Measurements from ENCODE around the gene DNAH9. TPM values are rescaled to one million over a fixed set of nuclear protein-coding genes. Genes with fewer than 3 reads are reported as not detected.

DNAH9 gene
- polyA plus RNA-seq, 1 donor from 2014 or later: 2.0 TPM

DNA sequence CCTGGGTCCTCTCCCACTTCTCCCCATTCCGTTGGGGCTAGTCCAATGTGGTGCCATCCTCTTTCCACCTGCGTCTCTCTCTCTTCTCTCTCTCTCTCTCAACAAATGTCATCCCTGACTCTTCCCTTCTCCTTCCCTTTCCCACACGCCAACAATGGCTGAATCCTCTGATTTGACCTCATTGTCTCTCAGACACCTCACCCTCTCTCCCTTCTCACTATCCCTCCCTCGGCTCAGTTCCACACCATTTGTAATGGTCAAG lies 399.6 kb downstream of the DNAH9 start:
- Histone ChIP-seq H3K36me3 (ENCODE audit: insufficient read depth, low read length) (no peaks in the 10 kb centered on the region), H3K27ac (ENCODE audit: low read length) (peak overlapping the region; percentile 98), H3K4me2 (ENCODE audit: low read length) (peak overlapping the region; percentile 83), H3K9me3 (ENCODE audit: low read length) (no peaks in the 10 kb centered on the region), H3K27me3 (ENCODE audit: insufficient read depth, low read depth, low read length) (no peaks in the 10 kb centered on the region), H3F3A (ENCODE audit: insufficient read depth, low read length, poor library complexity, severe bottlenecking) (no peaks in the 10 kb centered on the region), H4K20me1 (ENCODE audit: insufficient read depth) (no peaks in the 10 kb centered on the region), H3K79me2 (replicated peaks; ENCODE audit: insufficient read depth, low read length) (peaks cover 8% of the 10 kb centered on the region), H3K4me3 (ENCODE audit: low read length) (peak overlapping the region; percentile 88), H3K9me2 (ENCODE audit: insufficient read depth, low read length) (no peaks in the 10 kb centered on the region), H3K9ac (ENCODE audit: low read length) (peak overlapping the region; percentile 87), H2AFZ (ENCODE audit: low read depth, low read length) (peak overlapping the region; percentile 98)
- TF ChIP-seq EZH2 (IDR thresholded peaks at IDR 0.05; ENCODE audit: borderline replicate concordance, insufficient read depth, low read length, poor library complexity, severe bottlenecking): no peak
- TF ChIP-seq, protein P1, sequence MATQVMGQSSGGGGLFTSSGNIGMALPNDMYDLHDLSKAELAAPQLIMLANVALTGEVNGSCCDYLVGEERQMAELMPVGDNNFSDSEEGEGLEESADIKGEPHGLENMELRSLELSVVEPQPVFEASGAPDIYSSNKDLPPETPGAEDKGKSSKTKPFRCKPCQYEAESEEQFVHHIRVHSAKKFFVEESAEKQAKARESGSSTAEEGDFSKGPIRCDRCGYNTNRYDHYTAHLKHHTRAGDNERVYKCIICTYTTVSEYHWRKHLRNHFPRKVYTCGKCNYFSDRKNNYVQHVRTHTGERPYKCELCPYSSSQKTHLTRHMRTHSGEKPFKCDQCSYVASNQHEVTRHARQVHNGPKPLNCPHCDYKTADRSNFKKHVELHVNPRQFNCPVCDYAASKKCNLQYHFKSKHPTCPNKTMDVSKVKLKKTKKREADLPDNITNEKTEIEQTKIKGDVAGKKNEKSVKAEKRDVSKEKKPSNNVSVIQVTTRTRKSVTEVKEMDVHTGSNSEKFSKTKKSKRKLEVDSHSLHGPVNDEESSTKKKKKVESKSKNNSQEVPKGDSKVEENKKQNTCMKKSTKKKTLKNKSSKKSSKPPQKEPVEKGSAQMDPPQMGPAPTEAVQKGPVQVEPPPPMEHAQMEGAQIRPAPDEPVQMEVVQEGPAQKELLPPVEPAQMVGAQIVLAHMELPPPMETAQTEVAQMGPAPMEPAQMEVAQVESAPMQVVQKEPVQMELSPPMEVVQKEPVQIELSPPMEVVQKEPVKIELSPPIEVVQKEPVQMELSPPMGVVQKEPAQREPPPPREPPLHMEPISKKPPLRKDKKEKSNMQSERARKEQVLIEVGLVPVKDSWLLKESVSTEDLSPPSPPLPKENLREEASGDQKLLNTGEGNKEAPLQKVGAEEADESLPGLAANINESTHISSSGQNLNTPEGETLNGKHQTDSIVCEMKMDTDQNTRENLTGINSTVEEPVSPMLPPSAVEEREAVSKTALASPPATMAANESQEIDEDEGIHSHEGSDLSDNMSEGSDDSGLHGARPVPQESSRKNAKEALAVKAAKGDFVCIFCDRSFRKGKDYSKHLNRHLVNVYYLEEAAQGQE (IDR thresholded peaks at IDR 0.05; ENCODE audit: borderline replicate concordance): peak; percentile 11

DNA sequence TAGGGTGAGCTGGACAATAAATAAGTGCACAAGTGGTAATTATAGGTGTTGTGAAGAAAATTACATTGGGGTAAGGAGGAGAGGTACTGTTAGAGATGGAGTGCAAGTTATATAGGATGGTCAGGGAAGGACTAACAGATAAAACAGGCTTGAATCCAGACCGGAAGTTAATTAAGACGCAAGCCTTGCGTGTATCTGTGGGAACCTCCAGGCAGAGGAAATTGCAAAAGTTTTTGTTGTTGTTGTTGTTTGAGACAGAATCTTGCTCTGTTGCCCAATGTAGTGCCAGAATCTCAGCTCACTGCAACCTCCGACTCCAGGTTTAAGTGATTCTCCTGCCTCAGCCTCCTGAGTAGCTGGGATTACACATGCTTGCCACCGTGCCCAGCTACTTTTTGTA lies 401.4 kb downstream of the DNAH9 start:
- peaks cover 8% of the 10 kb centered on the region for H3K79me2 ChIP-seq (replicated peaks; ENCODE audit: insufficient read depth, low read length)
- H3K9me2 ChIP-seq (ENCODE audit: insufficient read depth, low read length): no peaks in the 10 kb centered on the region
- no peaks in the 10 kb centered on the region for H4K20me1 ChIP-seq (ENCODE audit: insufficient read depth)
- no peak overlapping the region for H3K27ac ChIP-seq (ENCODE audit: low read length)
- no peak for TF ChIP-seq SMC3 (conservative IDR thresholded peaks at IDR 0.05; ENCODE audit: poor library complexity)
- no peak for TF ChIP-seq POLR2AphosphoS5 (IDR thresholded peaks at IDR 0.05)
- TF ChIP-seq, protein P1 (IDR thresholded peaks at IDR 0.05; ENCODE audit: borderline replicate concordance): no peak
- no peak for TF ChIP-seq EP300 (conservative IDR thresholded peaks at IDR 0.05; ENCODE audit: poor library complexity, severe bottlenecking)
- TF ChIP-seq, protein P2, sequence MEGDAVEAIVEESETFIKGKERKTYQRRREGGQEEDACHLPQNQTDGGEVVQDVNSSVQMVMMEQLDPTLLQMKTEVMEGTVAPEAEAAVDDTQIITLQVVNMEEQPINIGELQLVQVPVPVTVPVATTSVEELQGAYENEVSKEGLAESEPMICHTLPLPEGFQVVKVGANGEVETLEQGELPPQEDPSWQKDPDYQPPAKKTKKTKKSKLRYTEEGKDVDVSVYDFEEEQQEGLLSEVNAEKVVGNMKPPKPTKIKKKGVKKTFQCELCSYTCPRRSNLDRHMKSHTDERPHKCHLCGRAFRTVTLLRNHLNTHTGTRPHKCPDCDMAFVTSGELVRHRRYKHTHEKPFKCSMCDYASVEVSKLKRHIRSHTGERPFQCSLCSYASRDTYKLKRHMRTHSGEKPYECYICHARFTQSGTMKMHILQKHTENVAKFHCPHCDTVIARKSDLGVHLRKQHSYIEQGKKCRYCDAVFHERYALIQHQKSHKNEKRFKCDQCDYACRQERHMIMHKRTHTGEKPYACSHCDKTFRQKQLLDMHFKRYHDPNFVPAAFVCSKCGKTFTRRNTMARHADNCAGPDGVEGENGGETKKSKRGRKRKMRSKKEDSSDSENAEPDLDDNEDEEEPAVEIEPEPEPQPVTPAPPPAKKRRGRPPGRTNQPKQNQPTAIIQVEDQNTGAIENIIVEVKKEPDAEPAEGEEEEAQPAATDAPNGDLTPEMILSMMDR (IDR thresholded peaks at IDR 0.05; ENCODE audit: poor library complexity, severe bottlenecking): no peak
- no peak for TF ChIP-seq MXI1 (conservative IDR thresholded peaks at IDR 0.05; ENCODE audit: poor library complexity, severe bottlenecking)
- H3K9ac ChIP-seq (ENCODE audit: low read length): no peak overlapping the region
- H3F3A ChIP-seq (ENCODE audit: insufficient read depth, low read length, poor library complexity, severe bottlenecking): no peaks in the 10 kb centered on the region
- H3K4me3 ChIP-seq (ENCODE audit: low read length): no peak overlapping the region
- no peak overlapping the region for H2AFZ ChIP-seq (ENCODE audit: low read depth, low read length)
- no peaks in the 10 kb centered on the region for H3K36me3 ChIP-seq (ENCODE audit: insufficient read depth, low read length)
- H3K27me3 ChIP-seq (ENCODE audit: insufficient read depth, low read depth, low read length): no peaks in the 10 kb centered on the region
- no peaks in the 10 kb centered on the region for H3K9me3 ChIP-seq (ENCODE audit: low read length)
- no peak overlapping the region for H3K4me2 ChIP-seq (ENCODE audit: low read length)

Measured in neural cell (in vitro differentiated cells).